Measurements from ENCODE around the gene FKBP10. TPM values are rescaled to one million over a fixed set of nuclear protein-coding genes. Genes with fewer than 3 reads are reported as not detected.

FKBP10 gene
- total and polyA plus RNA-seq, 7 donors: 3.9 to 9.5 (median 5.7) TPM

- no peak overlapping the region for H3K27ac ChIP-seq
- TF ChIP-seq CTCF (IDR thresholded peaks at IDR 0.05): no peak
- peak in 1 of 2 donors; percentile 13 for DNase-seq
- ATAC-seq: no peak
- no peaks in the 10 kb centered on the region for H3K9me3 ChIP-seq
- no peaks in the 10 kb centered on the region for H3K27me3 ChIP-seq (ENCODE audit: insufficient read depth in 3 of 3, low read length in 2 of 3)
- intact Hi-C loops (cut with DNase I): no loop called here
- WGBS, 3 donors: 82 to 92% (median 90%) methylated on average over 2 of the region's 2 CpGs
- H3K36me3 ChIP-seq (ENCODE audit: insufficient read depth in 1 of 2, low read depth in 1 of 2): peaks cover 6 to 74% of the 10 kb centered on the region in 2 donors
- H3K4me3 ChIP-seq: no peak overlapping the region
- H3K4me1 ChIP-seq: no peaks in the 10 kb centered on the region
Observed at GRCh38 chr17:41870097-41870496, 57.3 kb downstream of the FKBP10 start.

GRCh38 chr17:41870627-41871026 lies 57.8 kb downstream of the FKBP10 start:
- WGBS, 3 donors: 77 to 83% (median 80%) methylated on average over 7 of the region's 7 CpGs
- H3K4me1 ChIP-seq: no peaks in the 10 kb centered on the region
- H3K27ac ChIP-seq: no peak overlapping the region
- ATAC-seq: no peak
- TF ChIP-seq CTCF (IDR thresholded peaks at IDR 0.05): no peak
- H3K27me3 ChIP-seq (ENCODE audit: insufficient read depth in 3 of 3, low read length in 2 of 3): no peaks in the 10 kb centered on the region
- H3K4me3 ChIP-seq: no peak overlapping the region
- H3K36me3 ChIP-seq (ENCODE audit: insufficient read depth in 1 of 2, low read depth in 1 of 2): peaks cover 6 to 74% of the 10 kb centered on the region in 2 donors
- intact Hi-C loops (cut with DNase I): no loop called here
- H3K9me3 ChIP-seq: no peaks in the 10 kb centered on the region
- DNase-seq: peak in 1 of 2 donors; percentile 8

- H3K9me3 ChIP-seq: no peaks in the 10 kb centered on the region
- peak in 1 of 2 donors; percentile 44 for DNase-seq
- TF ChIP-seq CTCF (IDR thresholded peaks at IDR 0.05): no peak
- no peaks in the 10 kb centered on the region for H3K4me1 ChIP-seq
- H3K27me3 ChIP-seq (ENCODE audit: insufficient read depth in 3 of 3, low read length in 2 of 3): no peaks in the 10 kb centered on the region
- ATAC-seq: no peak
- WGBS, 3 donors: 95 to 96% (median 95%) methylated on average over 10 of the region's 10 CpGs
- H3K36me3 ChIP-seq (ENCODE audit: insufficient read depth in 1 of 2, low read depth in 1 of 2): peaks cover 6 to 77% of the 10 kb centered on the region in 2 donors
- intact Hi-C loops (cut with DNase I): no loop called here
- no peak overlapping the region for H3K27ac ChIP-seq
- no peak overlapping the region for H3K4me3 ChIP-seq
Observed at GRCh38 chr17:41871789-41872188, 59.0 kb downstream of the FKBP10 start.

Other genes starting within 250 kb of the FKBP10 start
- not detected for gene KRT9, start 240.9 kb upstream of the FKBP10 start, total RNA-seq
- gene KRT9, start 240.9 kb upstream of the FKBP10 start, polyA plus RNA-seq: under 1 TPM in 1 of 3 donors, not detected in 2; 0.01 TPM
- under 1 TPM in 2 of 4 donors, not detected in 2; 0.32 to 0.54 TPM for gene KRT14, start 226.1 kb upstream of the FKBP10 start, total RNA-seq
- gene KRT14, start 226.1 kb upstream of the FKBP10 start, polyA plus RNA-seq: under 1 TPM; 0.03 to 0.17 (median 0.10) TPM
- under 1 TPM in 2 of 4 donors, not detected in 2; 0.21 to 0.26 TPM for gene KRT16, start 200.2 kb upstream of the FKBP10 start, total RNA-seq
- under 1 TPM in 2 of 3 donors, not detected in 1; 0.07 to 0.09 TPM for gene KRT16, start 200.2 kb upstream of the FKBP10 start, polyA plus RNA-seq
- not detected for gene KRT17, start 188.4 kb upstream of the FKBP10 start, total RNA-seq
- gene KRT17, start 188.4 kb upstream of the FKBP10 start, polyA plus RNA-seq: under 1 TPM; 0.10 to 0.38 (median 0.20) TPM
- gene EIF1, start 124.1 kb upstream of the FKBP10 start, total RNA-seq: 1,000 to 10,000 TPM; 1,399 to 2,094 (median 1,752) TPM
- gene EIF1, start 124.1 kb upstream of the FKBP10 start, polyA plus RNA-seq: 1,000 to 10,000 TPM; 1,437 to 2,724 (median 2,114) TPM
- not detected for gene GAST, start 100.7 kb upstream of the FKBP10 start, total RNA-seq
- not detected for gene GAST, start 100.7 kb upstream of the FKBP10 start, polyA plus RNA-seq
- gene HAP1, start 78.4 kb upstream of the FKBP10 start, total RNA-seq: under 1 TPM in 2 of 4 donors, not detected in 2; 0.06 to 0.14 TPM
- gene HAP1, start 78.4 kb upstream of the FKBP10 start, polyA plus RNA-seq: under 1 TPM; under 0.01 to 0.03 (median 0.01) TPM
- 10 to 100 TPM; 19.4 to 55.0 (median 43.5) TPM for gene JUP, start 26.3 kb upstream of the FKBP10 start, total RNA-seq
- 10 to 100 TPM in 2 of 3 donors, 1 to 10 TPM in 1; 9.4 to 30.3 (median 25.8) TPM for gene JUP, start 26.3 kb upstream of the FKBP10 start, polyA plus RNA-seq
- gene P3H4, start 1.1 kb upstream of the FKBP10 start, total RNA-seq: 1 to 10 TPM; 1.7 to 3.4 (median 2.5) TPM
- 1 to 10 TPM in 2 of 3 donors, under 1 TPM in 1; 0.58 to 1.5 (median 1.4) TPM for gene P3H4, start 1.1 kb upstream of the FKBP10 start, polyA plus RNA-seq
- gene NT5C3B, start 23.2 kb downstream of the FKBP10 start, total RNA-seq: 10 to 100 TPM; 12.2 to 19.3 (median 17.7) TPM
- gene NT5C3B, start 23.2 kb downstream of the FKBP10 start, polyA plus RNA-seq: 10 to 100 TPM; 18.3 to 27.5 (median 22.5) TPM
- not detected for gene KLHL10, start 24.8 kb downstream of the FKBP10 start, total RNA-seq
- under 1 TPM in 1 of 3 donors, not detected in 2; 0.04 TPM for gene KLHL10, start 24.8 kb downstream of the FKBP10 start, polyA plus RNA-seq
- gene KLHL11, start 52.4 kb downstream of the FKBP10 start, total RNA-seq: 1 to 10 TPM; 2.1 to 3.4 (median 2.5) TPM
- gene KLHL11, start 52.4 kb downstream of the FKBP10 start, polyA plus RNA-seq: 1 to 10 TPM; 1.1 to 6.1 (median 1.4) TPM
- gene ACLY, start 105.9 kb downstream of the FKBP10 start, total RNA-seq: 10 to 100 TPM; 18.6 to 24.1 (median 21.5) TPM
- 10 to 100 TPM; 10.5 to 20.5 (median 17.9) TPM for gene ACLY, start 105.9 kb downstream of the FKBP10 start, polyA plus RNA-seq
- under 1 TPM in 2 of 4 donors, not detected in 2; 0.17 to 0.32 TPM for gene ODAD4, start 117.6 kb downstream of the FKBP10 start, total RNA-seq
- gene ODAD4, start 117.6 kb downstream of the FKBP10 start, polyA plus RNA-seq: under 1 TPM; 0.31 to 0.99 (median 0.63) TPM
- gene CNP, start 153.8 kb downstream of the FKBP10 start, total RNA-seq: 10 to 100 TPM; 21.0 to 26.8 (median 22.9) TPM
- gene CNP, start 153.8 kb downstream of the FKBP10 start, polyA plus RNA-seq: 10 to 100 TPM; 17.6 to 22.6 (median 21.2) TPM
- gene DNAJC7, start 204.4 kb downstream of the FKBP10 start, total RNA-seq: 100 to 1,000 TPM in 1 of 4 donors, 10 to 100 TPM in 3; 66.3 to 102 (median 76.9) TPM
- 100 to 1,000 TPM in 1 of 3 donors, 10 to 100 TPM in 2; 85.4 to 142 (median 93.3) TPM for gene DNAJC7, start 204.4 kb downstream of the FKBP10 start, polyA plus RNA-seq
- gene NKIRAS2, start 207.1 kb downstream of the FKBP10 start, total RNA-seq: 10 to 100 TPM; 35.0 to 46.8 (median 39.4) TPM
- gene NKIRAS2, start 207.1 kb downstream of the FKBP10 start, polyA plus RNA-seq: 10 to 100 TPM; 41.5 to 81.1 (median 43.1) TPM
- gene C17orf113, start 237.6 kb downstream of the FKBP10 start, total RNA-seq: 1 to 10 TPM in 2 of 4 donors, under 1 TPM in 2; 0.56 to 1.2 (median 0.82) TPM
- gene C17orf113, start 237.6 kb downstream of the FKBP10 start, polyA plus RNA-seq: under 1 TPM; 0.08 to 0.22 (median 0.12) TPM

All from psoas muscle (tissue), 8 donors.